IPS-18a (cell line): ENCODE measurements around the gene FYCO1.

ENCODE experiments used
- H3K27ac ChIP-seq: one replicate; pipeline ENCODE4 v1.5.1; 2013; ENCODE audit warnings: low read length
- H3K27me3 ChIP-seq: one replicate; pipeline ENCODE4 v1.6.1; 2013; ENCODE audit warnings: mild to moderate bottlenecking, low read length; ENCODE audit not compliant: control insufficient read depth, insufficient read depth
- H3K36me3 ChIP-seq: one replicate; pipeline ENCODE4 v1.6.1; 2013; ENCODE audit warnings: low read depth, low read length; ENCODE audit not compliant: control insufficient read depth
- H3K4me1 ChIP-seq: one replicate; pipeline ENCODE4 v1.6.1; 2013; ENCODE audit warnings: low read depth, low read length; ENCODE audit not compliant: control insufficient read depth
- H3K4me3 ChIP-seq: one replicate; pipeline ENCODE4 v1.5.1; 2013; ENCODE audit warnings: low read length
- H3K9ac ChIP-seq: one replicate; pipeline ENCODE4 v1.6.1; 2013; ENCODE audit warnings: mild to moderate bottlenecking, low read length, moderate library complexity
- H3K9me3 ChIP-seq: one replicate; pipeline ENCODE4 v1.6.1; 2013; ENCODE audit warnings: low read depth, low read length; ENCODE audit not compliant: control insufficient read depth

The FYCO1 gene

DNA sequence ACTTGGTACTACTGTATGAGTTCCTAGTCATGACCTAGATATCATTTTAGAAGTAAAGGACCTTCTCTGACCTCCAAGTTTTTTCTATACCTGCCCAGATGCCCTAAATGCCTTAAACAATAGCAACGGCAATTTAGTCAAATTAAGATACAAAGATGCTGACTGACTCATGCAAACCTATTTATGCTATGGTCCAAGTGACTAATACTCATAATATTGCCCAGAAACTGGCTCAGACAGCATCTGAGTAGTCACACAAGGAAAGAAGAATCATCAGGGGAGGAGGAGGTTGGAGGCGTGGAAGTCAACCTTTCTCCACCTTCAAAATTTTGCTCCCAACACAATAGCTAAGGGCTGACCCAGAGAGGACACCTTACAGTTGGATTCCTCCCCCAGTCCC lies 6.8 kb downstream of the FYCO1 start:
- H3K9ac ChIP-seq: no peak overlapping the region
- H3K9me3 ChIP-seq: no peaks in the 10 kb centered on the region
- H3K36me3 ChIP-seq: peaks cover 12% of the 10 kb centered on the region
- H3K4me3 ChIP-seq: no peak overlapping the region
- no peaks in the 10 kb centered on the region for H3K27me3 ChIP-seq
- H3K27ac ChIP-seq: no peak overlapping the region
- H3K4me1 ChIP-seq: peaks cover 12% of the 10 kb centered on the region

DNA sequence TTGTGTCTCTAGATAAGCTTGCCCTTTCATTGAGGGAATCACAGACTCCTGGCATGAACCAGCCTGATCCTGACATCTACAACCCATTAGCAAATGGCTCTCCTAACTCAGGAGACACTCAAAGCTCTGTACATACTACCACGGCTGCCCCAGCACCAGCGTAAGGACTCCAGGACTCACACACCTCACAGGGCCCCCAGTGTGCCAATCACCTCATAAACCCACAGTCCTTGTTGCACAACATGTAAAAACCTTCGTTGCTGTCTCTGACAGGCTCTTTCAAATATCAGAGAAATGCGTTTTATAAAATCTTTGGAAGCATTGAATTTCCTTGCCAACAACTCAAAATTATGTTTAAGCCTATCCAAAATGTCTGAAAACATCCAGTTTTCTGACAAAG lies 7.3 kb downstream of the FYCO1 start:
- Histone ChIP-seq H3K36me3 (peaks cover 17% of the 10 kb centered on the region), H3K27me3 (no peaks in the 10 kb centered on the region), H3K27ac (no peak overlapping the region), H3K9ac (no peak overlapping the region), H3K4me1 (peaks cover 12% of the 10 kb centered on the region), H3K4me3 (no peak overlapping the region), H3K9me3 (no peaks in the 10 kb centered on the region)

DNA sequence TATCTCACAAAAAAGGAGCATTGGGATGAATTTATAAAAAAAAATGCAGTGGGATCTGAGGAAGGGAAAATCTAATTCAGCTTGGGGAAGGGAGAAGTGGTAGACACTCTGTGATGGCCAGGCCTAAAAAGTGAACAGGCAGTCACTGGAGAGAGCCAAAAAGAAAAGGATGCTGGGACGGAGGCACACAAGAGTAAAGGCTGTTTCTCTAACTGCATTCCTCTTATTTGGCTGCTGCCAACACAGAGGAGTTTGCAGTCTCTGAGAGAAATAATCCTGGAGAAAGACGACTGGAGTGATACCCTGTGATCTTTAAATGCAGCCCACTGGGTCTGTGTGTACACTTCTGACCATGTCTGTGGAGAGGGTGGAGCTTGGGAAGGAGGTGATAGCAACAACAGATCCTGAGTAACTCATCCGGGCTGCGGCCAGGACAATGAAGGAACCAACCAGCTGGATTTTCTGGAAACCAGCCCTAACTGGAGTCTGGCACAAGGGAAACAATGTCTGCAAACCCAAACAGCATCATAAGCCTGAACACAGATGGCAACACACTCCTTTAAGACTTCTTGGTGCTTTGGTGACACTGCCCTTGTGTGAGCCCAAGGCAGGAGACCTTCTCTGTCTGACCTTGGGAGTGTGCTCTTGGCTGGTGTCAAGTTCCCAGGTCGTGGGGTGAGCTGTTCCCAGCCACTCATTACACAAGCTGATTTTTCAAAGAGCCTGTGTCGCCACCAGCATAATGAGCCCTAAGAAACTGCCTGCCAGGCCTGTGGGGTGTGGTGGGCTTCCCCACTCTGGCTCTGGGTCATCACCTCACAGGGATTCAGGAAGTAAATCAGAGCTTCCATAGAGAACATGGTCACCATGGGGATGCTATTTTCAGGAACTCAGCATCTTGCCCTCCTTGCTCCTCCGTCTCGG lies 8.0 kb downstream of the FYCO1 start:
- no peak overlapping the region for H3K4me3 ChIP-seq
- no peak overlapping the region for H3K9ac ChIP-seq
- no peaks in the 10 kb centered on the region for H3K27me3 ChIP-seq
- H3K36me3 ChIP-seq: peaks cover 24% of the 10 kb centered on the region
- H3K27ac ChIP-seq: no peak overlapping the region
- H3K9me3 ChIP-seq: no peaks in the 10 kb centered on the region
- H3K4me1 ChIP-seq: peaks cover 5% of the 10 kb centered on the region

DNA sequence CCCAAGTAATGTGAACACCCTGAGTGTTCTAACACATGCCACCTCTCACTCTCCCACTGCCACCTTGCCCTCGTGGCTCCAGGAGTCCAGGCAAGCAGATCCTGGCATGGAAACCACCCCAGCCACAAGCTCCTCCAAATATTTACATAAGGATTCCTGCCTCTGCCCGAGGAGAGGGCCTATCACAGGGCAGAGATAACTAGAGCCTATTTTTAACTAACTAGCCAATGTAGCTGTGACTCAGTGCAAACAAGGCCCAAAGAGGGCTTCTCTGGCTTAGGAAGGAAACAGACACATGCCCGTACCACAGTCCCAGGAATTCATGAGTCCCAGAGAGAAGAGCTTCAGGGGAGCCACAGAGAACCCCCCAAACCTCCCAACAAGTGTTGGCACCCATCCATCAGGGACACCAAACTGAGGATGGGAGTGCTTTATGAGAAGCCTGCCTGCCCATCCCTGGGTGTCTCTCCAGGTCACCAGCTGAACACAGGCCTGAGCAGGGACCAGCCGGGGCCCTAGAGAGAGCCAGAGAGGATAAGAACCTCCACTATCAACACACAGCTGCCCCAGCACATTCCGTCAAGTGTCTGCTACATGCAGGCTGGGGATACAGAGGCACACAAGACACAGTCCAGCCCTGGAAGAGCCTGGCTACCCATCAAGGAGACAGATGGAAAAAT lies 9.2 kb downstream of the FYCO1 start:
- no peak overlapping the region for H3K4me3 ChIP-seq
- no peaks in the 10 kb centered on the region for H3K4me1 ChIP-seq
- H3K9me3 ChIP-seq: no peaks in the 10 kb centered on the region
- H3K9ac ChIP-seq: no peak overlapping the region
- peaks cover 35% of the 10 kb centered on the region for H3K36me3 ChIP-seq
- H3K27me3 ChIP-seq: no peaks in the 10 kb centered on the region
- H3K27ac ChIP-seq: no peak overlapping the region

DNA sequence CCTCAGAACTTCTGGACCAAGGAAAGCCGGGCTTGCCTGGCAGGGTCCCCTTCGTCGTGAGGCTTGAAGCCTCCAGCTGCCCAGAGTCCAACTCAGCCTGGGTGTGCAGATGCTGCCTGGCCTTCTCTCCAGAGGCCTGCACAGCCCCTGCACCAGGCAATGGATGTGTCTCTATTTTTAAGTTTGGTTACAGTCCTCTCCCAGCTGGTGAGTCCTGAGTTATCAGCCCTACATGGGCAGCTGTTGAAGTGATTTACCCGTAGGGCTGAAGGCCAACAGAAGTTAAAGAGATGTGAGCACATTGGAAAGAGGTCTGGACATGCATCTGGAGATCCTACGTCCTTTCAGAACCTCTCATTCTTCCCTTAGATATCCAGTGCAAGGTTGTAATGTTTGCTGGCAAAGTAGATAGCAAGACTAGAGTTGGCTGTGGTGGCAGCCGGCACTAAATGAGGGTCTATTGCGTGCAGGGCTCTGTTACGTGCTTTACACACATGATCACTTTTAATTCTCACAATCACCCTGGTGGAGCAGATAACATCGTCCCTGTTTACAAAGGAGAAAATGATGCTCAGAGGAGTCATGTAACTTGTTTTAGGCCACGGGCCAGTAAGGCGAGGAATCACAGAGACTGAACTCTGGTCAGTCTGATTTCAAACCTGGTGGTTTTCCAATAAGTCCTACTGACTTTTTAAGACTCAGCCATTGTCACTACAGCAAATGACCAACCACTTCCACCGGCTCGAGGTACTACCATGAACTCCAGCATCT lies 9.9 kb downstream of the FYCO1 start:
- H3K4me1 ChIP-seq: no peaks in the 10 kb centered on the region
- peaks cover 42% of the 10 kb centered on the region for H3K36me3 ChIP-seq

DNA sequence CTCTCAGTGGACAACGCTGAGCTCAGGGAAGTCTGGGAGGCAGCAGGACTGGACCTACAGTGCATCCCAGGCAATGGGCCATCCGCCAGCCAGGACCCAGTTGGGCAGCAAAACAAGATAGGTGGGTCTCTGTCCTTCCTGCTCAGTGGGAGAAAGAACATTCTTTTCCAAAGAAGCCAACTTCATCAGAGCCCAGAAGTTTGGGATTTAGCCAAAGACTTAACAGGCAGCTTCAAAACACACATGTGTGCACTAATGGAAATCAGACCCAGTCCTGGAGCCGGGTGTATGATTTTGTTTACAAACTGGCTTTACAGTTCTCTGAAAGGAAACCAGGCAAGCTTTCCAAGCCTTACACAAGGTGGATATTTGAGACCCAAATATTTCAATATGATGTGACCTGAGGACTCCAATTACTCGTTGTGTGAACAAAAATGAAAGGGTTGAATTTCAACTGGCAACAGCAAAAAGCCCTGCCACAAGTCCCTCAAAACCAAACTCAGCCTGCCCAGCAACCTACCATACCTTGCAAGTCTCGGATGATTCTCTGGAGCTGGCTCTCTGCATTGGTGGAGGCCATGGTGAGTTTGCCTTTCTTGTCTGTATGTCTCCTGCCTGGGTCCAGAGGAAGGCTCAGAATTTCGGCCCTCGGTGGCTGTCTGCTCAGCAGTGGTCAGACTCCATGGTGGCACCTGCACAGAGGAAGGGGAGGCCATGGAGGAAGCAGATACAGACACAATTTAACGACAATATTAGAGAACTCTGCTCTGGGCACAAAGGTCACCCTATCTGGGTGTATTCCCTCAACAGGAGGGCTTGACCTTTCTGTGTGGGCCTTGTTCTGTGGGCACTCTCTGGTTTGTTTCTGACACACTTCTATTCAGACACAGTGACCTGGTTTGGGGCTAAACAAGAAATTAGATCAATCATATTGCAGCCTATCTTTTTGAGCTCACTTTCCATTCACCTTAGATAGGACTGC lies 11.0 kb downstream of the FYCO1 start:
- peaks cover 47% of the 10 kb centered on the region for H3K36me3 ChIP-seq
- no peaks in the 10 kb centered on the region for H3K4me1 ChIP-seq
- H3K27me3 ChIP-seq: no peaks in the 10 kb centered on the region
- H3K4me3 ChIP-seq: no peak overlapping the region
- H3K9me3 ChIP-seq: no peaks in the 10 kb centered on the region
- no peak overlapping the region for H3K9ac ChIP-seq
- H3K27ac ChIP-seq: no peak overlapping the region

More for the DNA sequence above, 9.9 kb downstream of the FYCO1 start:
- Histone ChIP-seq H3K9ac (no peak overlapping the region), H3K9me3 (no peaks in the 10 kb centered on the region), H3K27ac (no peak overlapping the region), H3K4me3 (no peak overlapping the region), H3K27me3 (no peaks in the 10 kb centered on the region)

DNA sequence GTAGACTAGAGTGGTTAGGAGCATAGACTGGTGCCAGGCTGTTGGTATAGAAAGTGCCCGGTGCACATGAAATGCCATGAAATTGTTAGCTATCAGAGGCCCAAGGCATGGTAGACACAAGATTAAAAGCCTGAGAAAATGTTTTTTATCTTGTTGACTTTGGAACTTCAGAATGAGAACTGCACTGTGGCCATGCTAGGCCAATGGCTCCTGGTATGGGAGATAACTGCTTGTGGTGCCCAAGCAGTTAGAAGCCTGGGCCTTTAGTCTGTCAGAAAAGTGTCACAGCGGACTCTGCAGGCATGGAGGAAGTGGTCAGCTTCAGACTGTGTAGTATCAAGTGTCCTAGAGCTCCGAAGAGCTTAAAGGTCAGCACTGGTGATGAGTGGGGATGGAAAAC lies 11.9 kb downstream of the FYCO1 start:
- H3K27ac ChIP-seq: no peak overlapping the region
- no peak overlapping the region for H3K9ac ChIP-seq
- no peaks in the 10 kb centered on the region for H3K27me3 ChIP-seq
- H3K36me3 ChIP-seq: peaks cover 53% of the 10 kb centered on the region
- no peaks in the 10 kb centered on the region for H3K9me3 ChIP-seq
- H3K4me3 ChIP-seq: no peak overlapping the region
- no peaks in the 10 kb centered on the region for H3K4me1 ChIP-seq

DNA sequence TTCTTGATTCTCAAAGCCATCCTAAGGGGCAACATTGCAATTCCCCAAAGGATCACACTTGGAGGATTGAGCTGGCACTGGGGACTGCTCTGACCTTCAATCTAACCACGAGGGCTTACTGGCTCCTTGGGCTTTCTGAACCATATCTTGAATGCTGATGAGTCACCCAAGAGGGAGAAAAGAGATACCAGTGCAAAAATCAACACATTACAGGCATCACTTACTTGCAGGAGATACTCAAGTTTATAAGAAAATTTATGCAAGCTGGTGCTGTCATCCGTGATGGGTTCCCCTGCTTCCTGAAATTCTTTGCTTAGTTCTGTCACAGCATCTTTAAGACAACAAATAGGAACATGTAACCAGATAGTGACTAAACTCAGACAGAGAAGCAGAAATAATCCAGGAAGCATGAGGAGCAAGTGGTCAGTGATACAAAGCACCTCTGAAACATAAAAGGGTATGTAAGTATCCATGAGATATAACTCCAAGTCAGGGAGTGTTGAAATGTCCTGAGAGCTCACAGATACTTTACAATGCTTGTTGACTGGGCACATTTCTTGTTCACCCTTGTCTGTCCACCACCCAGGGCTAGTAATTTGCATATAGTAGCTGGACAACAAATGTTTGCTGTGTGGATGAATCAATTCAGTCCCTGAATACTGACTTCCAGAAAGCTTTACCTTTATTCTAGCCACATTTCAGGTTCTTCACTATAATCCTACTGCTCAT lies 14.1 kb downstream of the FYCO1 start:
- H3K4me3 ChIP-seq: no peak overlapping the region
- H3K27me3 ChIP-seq: no peaks in the 10 kb centered on the region
- H3K4me1 ChIP-seq: no peaks in the 10 kb centered on the region
- no peak overlapping the region for H3K9ac ChIP-seq
- H3K36me3 ChIP-seq: peaks cover 59% of the 10 kb centered on the region
- no peaks in the 10 kb centered on the region for H3K9me3 ChIP-seq
- no peak overlapping the region for H3K27ac ChIP-seq

DNA sequence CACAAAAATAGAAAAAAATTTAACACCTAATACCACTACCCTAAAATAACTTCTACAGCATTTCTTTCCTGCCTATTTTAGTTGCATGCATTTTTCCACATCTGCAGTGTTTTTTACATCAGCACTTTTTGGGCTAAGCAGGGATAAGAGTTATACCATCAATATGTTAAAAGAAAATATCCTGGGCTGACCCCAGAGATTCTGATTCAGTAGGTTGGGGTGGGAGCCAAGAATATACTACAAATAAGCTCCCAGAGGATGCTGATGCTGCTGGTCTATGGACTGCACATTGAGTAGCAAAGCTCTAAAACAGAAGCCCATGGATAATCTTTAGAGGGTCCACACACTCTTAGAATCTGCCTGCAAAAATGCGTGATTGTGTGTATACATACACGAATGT lies 14.8 kb downstream of the FYCO1 start:
- H3K4me1 ChIP-seq: no peaks in the 10 kb centered on the region
- no peak overlapping the region for H3K27ac ChIP-seq
- no peak overlapping the region for H3K9ac ChIP-seq
- peaks cover 59% of the 10 kb centered on the region for H3K36me3 ChIP-seq
- H3K27me3 ChIP-seq: no peaks in the 10 kb centered on the region
- no peaks in the 10 kb centered on the region for H3K9me3 ChIP-seq
- H3K4me3 ChIP-seq: no peak overlapping the region

DNA sequence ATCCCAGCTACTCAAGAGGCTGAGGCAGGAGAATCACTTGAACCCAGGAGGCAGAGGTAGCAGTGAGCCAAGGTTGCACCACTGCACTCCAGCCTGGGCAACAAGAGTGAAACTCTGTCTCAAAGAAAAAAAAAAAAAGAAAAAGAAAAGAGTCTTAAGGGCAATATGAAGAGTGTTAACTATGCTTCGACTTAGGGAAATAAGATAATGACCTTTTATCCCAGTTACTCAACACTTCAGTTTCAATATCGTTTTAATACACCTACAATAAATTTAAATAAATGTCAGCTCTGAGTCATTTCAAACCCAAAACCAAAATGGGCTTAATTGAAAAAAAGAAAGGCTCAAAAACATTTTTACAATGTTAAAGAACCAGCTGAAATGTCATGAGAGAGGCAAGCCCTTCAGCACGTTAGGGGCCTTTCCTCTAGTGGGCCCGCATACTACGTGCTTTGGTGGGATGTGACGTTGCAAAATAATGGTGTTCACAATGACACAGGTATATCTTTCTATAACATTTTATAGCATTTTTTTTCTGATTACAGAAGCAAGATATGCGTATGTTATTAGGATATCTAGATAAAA lies 15.3 kb downstream of the FYCO1 start:
- Histone ChIP-seq H3K9me3 (no peaks in the 10 kb centered on the region), H3K27me3 (no peaks in the 10 kb centered on the region), H3K27ac (no peak overlapping the region), H3K9ac (no peak overlapping the region), H3K4me3 (no peak overlapping the region), H3K36me3 (peaks cover 62% of the 10 kb centered on the region), H3K4me1 (no peaks in the 10 kb centered on the region)
